Activated CD8-positive, alpha-beta memory T cell treated with anti-CD3 and anti-CD28 coated beads, Interleukin-2, amount 10 ng/mL, durations not matched to agents 7 days and 5 days (primary cell): ENCODE results near the gene CTNNA1. TPM values are rescaled to one million over a fixed set of nuclear protein-coding genes. Genes with fewer than 3 reads are reported as not detected.

Experiments
- ATAC-seq: fragments of 150-1000 bp; cut with Tn5 transposase; one replicate; pipeline ENCODE4 v1.10.0; 2021; ENCODE audit warnings: moderate library complexity
- CTCF ChIA-PET: fragments of 350-600 bp; sonication (Branson Sonifier 250); formaldehyde crosslinking; loops from one replicate; lab custom pipeline; 2021; ENCODE audit warnings: antibody characterized with exemption; lab: Charles Lee
- DNase-seq: peaks from one replicate; pipeline ENCODE4 v3.0.0-alpha.2; 2020
- H3K27ac Mint-ChIP-seq: one replicate; pipeline ENCODE4 v1.8.0; 2021; ENCODE audit warnings: mild to moderate bottlenecking, mixed read lengths
- H3K27me3 Mint-ChIP-seq: one replicate; pipeline ENCODE4 v1.8.0; 2021; ENCODE audit warnings: mixed read lengths
- H3K36me3 Mint-ChIP-seq: one replicate; pipeline ENCODE4 v1.8.0; 2021; ENCODE audit warnings: mild to moderate bottlenecking, mixed read lengths
- H3K4me1 Mint-ChIP-seq: one replicate; pipeline ENCODE4 v1.8.0; 2021; ENCODE audit warnings: mixed read lengths
- H3K4me3 Mint-ChIP-seq: one replicate; pipeline ENCODE4 v1.8.0; 2021; ENCODE audit warnings: mild to moderate bottlenecking, moderate library complexity, mixed read lengths
- H3K9me3 Mint-ChIP-seq: one replicate; pipeline ENCODE4 v1.8.0; 2022; ENCODE audit warnings: low read depth, mixed read lengths
- total RNA-seq, 2 experiments: library from RNA; stranded (reverse); gene quantifications; one replicate each; pipeline ENCODE4 v1.2.3, GENCODE V29; 2021

The CTNNA1 gene
- total RNA-seq, 2 experiments from 2014 or later, result 62.0 to 89.8 TPM

DNA sequence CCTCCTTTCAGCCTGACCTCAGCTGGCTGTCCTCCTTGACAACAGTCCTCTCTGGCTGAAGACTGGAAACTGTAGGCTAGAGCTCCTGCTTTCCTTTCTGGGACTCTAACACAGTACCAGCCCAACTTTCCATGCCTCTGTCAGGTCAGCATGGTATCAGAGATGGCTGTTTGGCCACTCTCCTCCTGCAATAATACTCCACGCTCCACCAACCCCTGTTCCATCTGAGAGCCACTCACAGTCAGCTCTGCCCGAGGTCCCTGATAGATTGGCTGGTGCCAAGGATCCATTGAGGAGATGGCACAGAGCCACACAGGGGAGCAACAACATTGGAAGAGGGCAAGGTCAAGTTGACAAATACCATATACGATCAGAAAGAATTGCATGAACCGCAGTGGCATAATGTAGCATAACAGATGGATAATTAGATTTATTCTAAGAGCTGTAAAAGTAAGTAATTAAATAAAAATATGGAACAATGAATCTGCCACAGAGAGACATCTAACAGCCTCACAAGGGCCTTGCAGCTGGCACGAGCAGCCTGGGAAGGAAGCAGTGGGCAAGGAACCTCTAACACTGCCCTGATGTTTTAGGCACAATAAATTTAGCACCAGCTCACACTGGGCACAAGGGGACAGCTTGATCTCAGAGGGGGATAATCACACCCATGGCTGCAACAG, 216.2 kb downstream of the CTNNA1 start:
- no peaks in the 10 kb centered on the region for H3K27me3 Mint-ChIP-seq
- no peaks in the 10 kb centered on the region for H3K4me1 Mint-ChIP-seq
- ATAC-seq (no peak), DNase-seq (no peak)
- H3K27ac Mint-ChIP-seq, result no peak overlapping the region
- no peaks in the 10 kb centered on the region for H3K9me3 Mint-ChIP-seq
- no peak overlapping the region for H3K4me3 Mint-ChIP-seq
- H3K36me3 Mint-ChIP-seq, result no peaks in the 10 kb centered on the region
- CTCF ChIA-PET, result interaction anchor here (0.9 kb wide), 1 partner anchor 160 kb away, joined by 3 read pairs; no protein-coding TSS in a partner anchor

DNA sequence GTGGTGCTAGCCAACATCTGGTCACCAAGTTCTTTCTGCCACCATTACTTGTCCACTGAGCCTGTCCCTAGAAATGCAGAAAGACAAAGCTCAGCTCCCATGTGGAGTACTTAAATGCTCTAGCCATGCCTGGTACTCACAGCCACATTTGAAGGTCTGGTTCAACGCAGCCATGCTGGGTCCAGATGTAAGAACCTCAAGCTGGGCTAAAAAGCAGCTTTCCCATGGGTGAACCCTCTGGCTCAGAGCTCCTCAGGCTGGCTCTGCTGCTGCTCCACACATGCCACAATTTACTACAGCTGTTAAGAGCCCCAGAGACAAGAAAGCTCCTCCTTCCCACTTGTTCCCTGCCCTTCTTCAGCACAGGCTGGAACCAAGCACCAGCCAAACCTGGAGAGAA, 219.0 kb downstream of the CTNNA1 start:
- DNase-seq (no peak), ATAC-seq (no peak)
- H3K9me3 Mint-ChIP-seq, result no peaks in the 10 kb centered on the region
- H3K36me3 Mint-ChIP-seq, result no peaks in the 10 kb centered on the region
- no peak overlapping the region for H3K4me3 Mint-ChIP-seq
- CTCF ChIA-PET, result no interaction called here
- no peak overlapping the region for H3K27ac Mint-ChIP-seq
- H3K27me3 Mint-ChIP-seq, result no peaks in the 10 kb centered on the region
- peaks cover 11% of the 10 kb centered on the region for H3K4me1 Mint-ChIP-seq

DNA sequence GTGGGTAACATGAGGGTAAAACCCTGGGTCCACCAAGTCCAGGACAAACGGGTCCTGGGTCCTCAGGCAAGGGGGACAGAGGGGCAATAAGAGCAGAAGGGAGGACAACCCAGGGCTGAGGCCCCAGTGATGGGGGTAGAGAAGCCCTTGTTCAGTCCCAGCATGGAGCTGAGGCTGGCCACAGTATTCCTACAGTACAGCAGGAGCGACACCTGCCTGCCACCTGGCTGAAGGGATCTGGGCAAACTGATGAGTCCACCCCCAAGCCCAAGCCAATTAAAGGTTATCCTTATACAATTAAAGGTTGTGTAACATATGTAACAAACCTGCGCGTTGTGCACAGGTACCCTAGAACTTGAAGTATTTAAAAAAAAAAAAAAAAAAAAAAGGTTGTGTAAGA, 219.6 kb downstream of the CTNNA1 start:
- Mint-ChIP-seq H3K27me3 (no peaks in the 10 kb centered on the region), H3K4me3 (no peak overlapping the region), H3K36me3 (no peaks in the 10 kb centered on the region), H3K9me3 (no peaks in the 10 kb centered on the region), H3K27ac (no peak overlapping the region), H3K4me1 (peaks cover 13% of the 10 kb centered on the region)
- CTCF ChIA-PET, result no interaction called here
- DNase-seq, result no peak
- ATAC-seq, result no peak

DNA sequence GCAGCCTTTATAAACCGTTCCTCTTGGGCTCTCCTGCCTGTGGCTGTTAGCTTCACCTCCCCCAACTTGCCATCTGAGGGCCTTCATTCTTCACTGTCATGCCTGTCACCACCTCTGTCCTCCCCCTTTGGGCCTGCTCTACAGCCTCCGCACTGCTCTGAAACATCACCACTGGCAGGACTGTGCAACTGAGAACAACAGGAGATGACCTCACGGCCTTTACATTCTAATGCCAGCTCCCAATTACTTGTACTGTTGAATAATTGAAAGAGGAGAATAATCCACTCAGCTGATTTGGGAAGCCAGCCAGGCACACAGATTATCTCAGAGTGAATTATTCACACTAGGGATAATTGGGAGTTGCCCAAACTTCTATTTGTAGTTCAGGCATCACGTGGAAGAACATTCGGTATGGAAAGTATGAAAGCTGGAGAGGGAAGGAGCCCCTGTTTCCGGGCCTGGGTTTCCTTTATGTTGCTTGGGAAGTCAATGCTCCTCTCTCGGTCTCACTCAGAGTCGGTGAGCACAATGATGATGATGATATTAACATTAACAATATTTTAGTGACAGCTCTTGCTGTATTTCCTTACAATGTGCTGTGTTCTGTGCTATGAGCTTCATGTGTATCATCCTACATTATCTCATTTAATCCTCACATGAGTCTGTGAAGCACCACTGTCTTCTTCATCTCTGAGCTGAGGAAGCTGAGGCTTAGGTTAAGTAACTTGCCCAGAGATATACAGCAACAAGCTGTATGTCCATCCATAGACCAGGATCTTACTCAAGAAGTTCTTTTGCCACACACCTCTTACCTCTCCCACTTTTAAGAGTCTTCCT, 221.2 kb downstream of the CTNNA1 start:
- H3K27me3 Mint-ChIP-seq, result no peaks in the 10 kb centered on the region
- H3K9me3 Mint-ChIP-seq, result no peaks in the 10 kb centered on the region
- H3K27ac Mint-ChIP-seq, result no peak overlapping the region
- DNase-seq (no peak), ATAC-seq (no peak)
- H3K4me1 Mint-ChIP-seq, result peaks cover 23% of the 10 kb centered on the region
- H3K4me3 Mint-ChIP-seq, result no peak overlapping the region
- CTCF ChIA-PET, result interaction anchor here (1.7 kb wide), 1 partner anchor 395 kb away, joined by 4 read pairs; no protein-coding TSS in a partner anchor
- H3K36me3 Mint-ChIP-seq, result peaks cover 3% of the 10 kb centered on the region

DNA sequence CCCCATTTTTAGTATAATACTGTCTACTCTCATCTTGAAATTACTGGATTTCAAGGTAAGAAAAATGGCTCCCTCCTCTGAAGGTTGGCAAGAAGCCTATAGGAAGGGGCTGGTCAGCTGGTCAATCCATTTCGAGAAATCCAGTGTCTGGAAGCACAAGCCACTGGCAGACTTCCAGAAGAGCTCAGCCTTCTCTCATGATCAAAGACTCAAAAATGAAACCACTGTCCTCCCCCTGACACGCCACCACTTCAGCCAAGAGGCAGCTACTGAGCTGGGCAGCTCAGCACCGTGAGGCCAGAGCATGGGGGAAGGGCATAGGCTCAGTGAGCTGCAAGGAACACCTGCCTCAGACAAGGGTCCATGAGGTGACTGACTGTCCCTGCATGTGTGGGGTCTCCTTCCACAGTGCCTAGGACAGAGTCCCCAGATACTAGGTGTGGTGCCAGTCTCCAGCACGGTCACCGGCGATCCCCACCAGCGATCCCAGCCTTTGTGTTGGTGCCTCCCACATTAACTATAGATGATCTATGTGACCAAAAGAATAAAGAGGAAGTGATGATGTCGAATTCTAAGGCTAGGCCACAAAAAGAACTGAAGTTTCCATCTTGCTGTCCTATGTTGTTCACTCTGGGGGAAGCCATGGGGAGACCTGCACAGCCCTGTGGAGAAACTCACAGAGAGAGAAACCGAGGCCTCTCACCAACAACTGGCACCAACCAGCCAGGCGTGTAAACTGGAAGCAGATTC, 222.0 kb downstream of the CTNNA1 start:
- H3K9me3 Mint-ChIP-seq, result no peaks in the 10 kb centered on the region
- H3K36me3 Mint-ChIP-seq, result peaks cover 6% of the 10 kb centered on the region
- peaks cover 32% of the 10 kb centered on the region for H3K4me1 Mint-ChIP-seq
- DNase-seq, result no peak
- CTCF ChIA-PET, result interaction anchor here (1.7 kb wide), 1 partner anchor 396 kb away, joined by 4 read pairs; no protein-coding TSS in a partner anchor
- H3K27me3 Mint-ChIP-seq, result no peaks in the 10 kb centered on the region
- ATAC-seq, result no peak
- no peak overlapping the region for H3K27ac Mint-ChIP-seq
- no peak overlapping the region for H3K4me3 Mint-ChIP-seq

DNA sequence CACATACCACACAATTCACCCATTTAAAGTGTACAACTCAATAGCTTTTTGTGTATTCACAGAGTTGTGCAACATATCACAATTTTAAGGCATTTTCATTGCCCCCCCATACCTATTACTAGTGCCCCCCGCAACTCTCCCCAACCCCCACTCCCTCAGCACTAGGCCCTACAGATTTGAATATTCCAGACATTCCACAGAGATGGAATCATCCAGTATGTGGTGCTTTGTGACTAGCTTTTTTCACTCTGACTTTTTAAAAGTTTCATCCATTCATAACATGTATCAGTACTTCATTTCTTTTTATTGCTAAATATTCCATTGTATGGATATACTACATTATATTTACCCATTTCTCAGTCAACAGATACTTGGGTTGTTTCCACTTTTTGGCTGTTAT, 224.9 kb downstream of the CTNNA1 start:
- Mint-ChIP-seq H3K27ac (no peak overlapping the region), H3K4me3 (no peak overlapping the region), H3K27me3 (no peaks in the 10 kb centered on the region), H3K36me3 (peaks cover 6% of the 10 kb centered on the region), H3K4me1 (peaks cover 54% of the 10 kb centered on the region), H3K9me3 (no peaks in the 10 kb centered on the region)
- DNase-seq (no peak), ATAC-seq (no peak)
- CTCF ChIA-PET, result no interaction called here

DNA sequence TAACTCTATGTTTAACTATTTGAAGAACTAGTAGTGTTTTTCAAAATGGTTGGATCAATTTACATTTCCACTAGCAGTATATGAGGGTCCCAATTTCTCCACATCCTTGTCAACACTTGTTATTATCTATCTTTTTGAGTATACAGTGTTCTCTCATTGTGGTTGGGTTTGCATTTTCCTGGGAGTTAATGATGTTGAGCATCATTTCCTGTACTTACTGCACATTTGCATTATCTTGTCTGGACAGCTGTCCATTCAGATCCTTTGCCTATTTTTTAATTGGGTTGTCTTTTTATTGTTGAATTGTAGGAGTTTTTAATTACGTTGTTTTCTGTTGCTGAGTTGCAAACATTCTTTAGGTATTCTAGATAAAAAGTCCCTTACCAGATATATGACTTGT, 225.4 kb downstream of the CTNNA1 start:
- CTCF ChIA-PET, result interaction anchor here (1.2 kb wide), 1 partner anchor 13 kb away, joined by 3 read pairs; no protein-coding TSS in a partner anchor
- no peak for ATAC-seq
- no peak for DNase-seq
- Mint-ChIP-seq H3K4me3 (no peak overlapping the region), H3K9me3 (no peaks in the 10 kb centered on the region), H3K27me3 (no peaks in the 10 kb centered on the region), H3K4me1 (peaks cover 54% of the 10 kb centered on the region), H3K36me3 (peaks cover 6% of the 10 kb centered on the region), H3K27ac (peak overlapping the region; percentile 13)

DNA sequence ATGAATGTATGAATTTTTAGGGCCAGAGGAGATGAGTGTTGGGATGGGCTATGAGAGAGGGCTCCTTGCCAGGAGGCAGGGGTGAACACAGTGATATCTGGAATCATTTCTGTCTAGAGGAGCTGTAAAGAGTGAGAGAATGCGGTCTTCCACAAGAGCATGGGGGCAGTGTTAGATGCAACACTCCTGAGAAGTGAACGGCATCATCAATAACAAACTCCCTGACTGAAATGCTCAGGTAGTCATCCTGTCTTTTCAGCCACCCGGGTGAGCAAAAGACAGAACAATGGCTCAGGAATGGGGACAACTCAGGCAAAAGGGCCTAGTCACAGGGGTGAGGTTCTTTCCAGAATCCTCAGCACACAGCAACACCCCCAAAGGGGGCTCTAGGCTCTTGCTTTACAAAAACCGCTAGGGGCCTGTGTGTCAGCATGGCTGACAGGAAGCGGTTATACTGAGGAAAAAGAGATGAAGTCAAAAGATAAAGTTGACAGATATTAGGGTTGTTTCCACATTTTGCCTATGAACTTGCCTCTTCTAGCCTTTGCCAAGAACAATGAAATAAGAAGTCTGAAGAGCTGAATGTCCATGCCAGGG, 226.6 kb downstream of the CTNNA1 start:
- peak; percentile 90 for ATAC-seq
- no peaks in the 10 kb centered on the region for H3K9me3 Mint-ChIP-seq
- H3K36me3 Mint-ChIP-seq, result peaks cover 6% of the 10 kb centered on the region
- DNase-seq, result peak; percentile 81
- peaks cover 54% of the 10 kb centered on the region for H3K4me1 Mint-ChIP-seq
- peak overlapping the region; percentile 93 for H3K27ac Mint-ChIP-seq
- H3K4me3 Mint-ChIP-seq, result peak overlapping the region; percentile 8
- H3K27me3 Mint-ChIP-seq, result no peaks in the 10 kb centered on the region
- CTCF ChIA-PET, result interaction anchor here (0.6 to 1.2 kb wide), 3 partner anchors 12 to 69 kb away, joined by 3 to 4 read pairs (median 4); no protein-coding TSS in a partner anchor

DNA sequence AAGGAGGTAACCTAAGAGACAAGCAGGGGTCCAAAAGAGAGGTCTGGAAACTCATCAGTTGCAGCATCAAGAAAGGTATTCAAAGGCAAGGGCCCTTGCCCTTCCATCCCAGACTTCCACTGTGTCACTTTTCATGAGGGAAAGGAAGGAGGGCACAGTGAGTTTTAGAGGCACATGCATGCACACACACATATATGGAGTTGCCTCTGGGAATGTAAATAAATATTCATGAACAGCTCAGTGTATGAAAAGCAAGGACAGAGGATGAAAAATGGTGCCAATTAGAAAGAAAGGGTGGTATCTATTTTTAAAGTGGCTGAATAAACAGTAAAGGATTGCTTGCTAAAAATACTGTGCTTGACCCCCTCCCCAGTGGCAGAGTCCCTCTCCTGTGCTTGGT, 227.2 kb downstream of the CTNNA1 start:
- DNase-seq (no peak), ATAC-seq (no peak)
- no peaks in the 10 kb centered on the region for H3K9me3 Mint-ChIP-seq
- CTCF ChIA-PET, result interaction anchor here (0.6 kb wide), 1 partner anchor 70 kb away, joined by 4 read pairs; no protein-coding TSS in a partner anchor
- no peaks in the 10 kb centered on the region for H3K27me3 Mint-ChIP-seq
- peaks cover 6% of the 10 kb centered on the region for H3K36me3 Mint-ChIP-seq
- peak overlapping the region; percentile 93 for H3K27ac Mint-ChIP-seq
- H3K4me3 Mint-ChIP-seq, result no peak overlapping the region
- peaks cover 58% of the 10 kb centered on the region for H3K4me1 Mint-ChIP-seq

DNA sequence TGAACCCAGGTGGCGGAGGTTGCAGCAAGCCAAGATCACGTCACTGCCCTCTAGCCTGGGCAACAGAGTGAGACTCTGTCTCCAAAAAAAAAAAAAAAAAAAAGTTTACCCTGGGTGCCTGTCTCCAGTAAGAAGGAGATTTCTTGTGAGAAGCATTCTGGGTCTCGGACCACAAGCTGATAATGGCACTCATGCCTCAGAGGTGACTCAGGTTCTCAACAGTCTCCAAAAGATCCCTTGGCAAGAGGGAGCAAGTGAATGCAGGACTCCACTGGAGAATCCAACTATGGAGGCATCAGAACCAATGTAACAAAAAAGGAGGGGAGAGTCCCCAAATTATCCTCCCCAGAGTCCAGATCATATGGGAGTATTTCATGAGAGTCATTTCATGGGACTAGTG, 227.9 kb downstream of the CTNNA1 start:
- H3K9me3 Mint-ChIP-seq, result no peaks in the 10 kb centered on the region
- H3K4me3 Mint-ChIP-seq, result no peak overlapping the region
- peaks cover 51% of the 10 kb centered on the region for H3K4me1 Mint-ChIP-seq
- H3K27ac Mint-ChIP-seq, result no peak overlapping the region
- ATAC-seq (no peak), DNase-seq (peak; percentile 36)
- H3K36me3 Mint-ChIP-seq, result peaks cover 6% of the 10 kb centered on the region
- H3K27me3 Mint-ChIP-seq, result no peaks in the 10 kb centered on the region
- CTCF ChIA-PET, result no interaction called here

DNA sequence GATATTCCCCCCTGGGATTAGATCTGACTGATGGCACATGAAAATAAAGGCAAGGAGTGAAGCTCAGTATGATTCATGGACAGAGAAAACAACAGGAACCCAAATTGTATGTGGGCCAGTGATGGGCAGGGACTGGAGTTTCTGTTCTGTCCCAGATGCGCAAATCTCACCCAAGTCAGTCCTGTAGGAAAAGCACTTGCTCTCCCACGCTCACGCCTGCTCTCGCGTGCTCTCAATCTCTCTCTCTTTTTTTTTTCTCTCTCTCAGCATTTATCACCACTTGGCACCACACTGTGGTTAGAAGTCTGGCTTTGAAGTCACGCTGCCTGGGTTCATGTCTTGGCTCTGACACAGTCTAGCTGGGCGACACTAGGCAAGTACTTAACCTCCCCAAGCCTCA, 228.4 kb downstream of the CTNNA1 start:
- H3K4me1 Mint-ChIP-seq, result peaks cover 51% of the 10 kb centered on the region
- H3K4me3 Mint-ChIP-seq, result no peak overlapping the region

DNA sequence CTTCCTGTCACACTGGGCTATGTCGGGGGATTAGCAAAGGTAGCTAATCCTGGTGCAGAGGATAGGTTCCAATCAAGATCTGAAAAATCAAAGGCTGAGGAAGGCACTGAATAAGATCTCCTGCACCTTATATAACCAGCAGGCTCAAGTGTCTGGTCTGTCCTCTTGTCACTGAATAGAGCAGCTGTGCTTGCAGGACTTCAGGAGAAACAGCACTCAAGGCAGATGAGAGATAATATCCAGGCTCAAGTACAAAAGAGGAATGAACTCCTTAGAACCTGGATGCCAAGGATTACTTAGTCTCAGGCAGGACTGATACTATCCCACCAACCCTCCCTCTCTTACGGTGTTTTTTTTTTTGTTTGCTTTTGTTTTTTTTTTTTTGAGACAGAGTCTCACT, 230.8 kb downstream of the CTNNA1 start:
- CTCF ChIA-PET, result interaction anchor here (0.8 kb wide), 1 partner anchor 22 kb away, joined by 3 read pairs; no protein-coding TSS in a partner anchor

More for the DNA sequence above, 228.4 kb downstream of the CTNNA1 start:
- CTCF ChIA-PET, result no interaction called here
- Mint-ChIP-seq H3K27me3 (no peaks in the 10 kb centered on the region), H3K27ac (peak overlapping the region; percentile 2), H3K9me3 (no peaks in the 10 kb centered on the region), H3K36me3 (peaks cover 6% of the 10 kb centered on the region)
- peak; percentile 18 for ATAC-seq
- peak; percentile 58 for DNase-seq

More for the DNA sequence above, 230.8 kb downstream of the CTNNA1 start:
- no peak overlapping the region for H3K27ac Mint-ChIP-seq
- DNase-seq, result no peak
- ATAC-seq, result no peak
- no peaks in the 10 kb centered on the region for H3K9me3 Mint-ChIP-seq
- no peak overlapping the region for H3K4me3 Mint-ChIP-seq
- H3K27me3 Mint-ChIP-seq, result no peaks in the 10 kb centered on the region
- H3K4me1 Mint-ChIP-seq, result peaks cover 40% of the 10 kb centered on the region
- peaks cover 3% of the 10 kb centered on the region for H3K36me3 Mint-ChIP-seq
